NCI-H226 (cell line): Measurements from ENCODE around the gene H2BK1.

Experiments
- DNase-seq: peaks from one replicate; pipeline ENCODE4 v3.0.0-alpha.2; 2015

H2BK1 gene

DNA sequence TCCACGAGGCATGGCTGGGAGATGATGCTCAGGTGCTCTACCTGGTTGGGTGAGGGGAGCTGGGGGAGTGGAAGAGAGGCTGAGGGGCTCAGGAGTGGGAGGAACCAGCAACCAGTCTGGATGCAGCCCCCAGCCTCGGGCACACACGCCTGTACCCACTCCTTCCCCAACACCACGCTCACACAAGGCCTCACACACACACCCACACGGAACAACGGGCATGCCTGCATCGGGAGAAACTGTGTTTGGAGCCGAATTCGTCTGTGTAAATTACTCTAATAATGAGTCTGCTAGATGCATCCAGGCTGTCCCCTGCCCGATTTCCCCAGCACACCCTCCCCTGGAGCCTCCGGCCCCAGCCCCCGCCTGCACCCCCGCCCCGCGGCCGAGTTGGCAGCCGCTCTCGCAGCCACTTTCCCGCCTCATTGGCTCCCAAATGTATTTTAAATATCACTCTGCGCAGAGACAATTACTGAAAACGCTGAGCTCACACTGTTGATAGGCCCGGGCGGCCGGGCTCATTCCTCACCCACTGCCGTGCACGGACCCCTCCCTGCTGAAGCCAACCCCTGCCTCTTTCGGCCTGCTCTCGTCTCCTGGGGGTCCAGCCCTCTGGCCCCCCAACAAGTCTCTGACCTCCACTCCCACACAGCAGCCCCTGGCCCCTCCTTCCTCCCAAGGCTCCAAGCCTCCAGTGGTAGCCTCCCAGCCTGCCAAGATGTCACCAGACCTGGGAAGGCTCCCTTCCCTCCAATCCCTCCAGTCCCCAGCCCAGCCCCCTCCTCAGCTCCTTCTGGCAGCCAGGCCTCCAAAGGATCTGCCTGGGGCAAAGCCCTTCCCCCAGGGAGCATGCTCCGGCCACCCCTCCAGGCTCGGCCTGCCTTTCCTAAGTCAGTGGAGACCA is 11.1 kb downstream of the H2BK1 start:
- DNase-seq = no peak

DNA sequence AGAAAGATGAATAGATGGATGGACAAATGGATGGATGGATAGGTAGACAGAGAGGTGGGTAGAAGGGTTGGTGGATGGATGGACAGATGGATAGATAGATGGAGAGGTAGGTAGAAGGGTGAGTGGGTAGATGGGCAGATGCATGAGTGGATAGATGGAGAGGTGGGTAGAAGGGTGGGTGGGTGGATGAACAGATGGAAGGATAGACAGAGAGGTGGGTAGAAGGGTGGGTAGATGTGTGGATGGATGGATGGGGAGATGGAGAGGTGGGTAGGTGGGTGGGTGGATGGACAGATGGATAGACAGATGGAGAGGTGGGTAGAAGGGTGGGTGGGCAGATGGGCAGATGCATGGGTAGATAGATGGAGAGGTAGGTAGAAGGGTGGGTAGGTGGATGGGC is 12.4 kb downstream of the H2BK1 start:
- no peak for DNase-seq

DNA sequence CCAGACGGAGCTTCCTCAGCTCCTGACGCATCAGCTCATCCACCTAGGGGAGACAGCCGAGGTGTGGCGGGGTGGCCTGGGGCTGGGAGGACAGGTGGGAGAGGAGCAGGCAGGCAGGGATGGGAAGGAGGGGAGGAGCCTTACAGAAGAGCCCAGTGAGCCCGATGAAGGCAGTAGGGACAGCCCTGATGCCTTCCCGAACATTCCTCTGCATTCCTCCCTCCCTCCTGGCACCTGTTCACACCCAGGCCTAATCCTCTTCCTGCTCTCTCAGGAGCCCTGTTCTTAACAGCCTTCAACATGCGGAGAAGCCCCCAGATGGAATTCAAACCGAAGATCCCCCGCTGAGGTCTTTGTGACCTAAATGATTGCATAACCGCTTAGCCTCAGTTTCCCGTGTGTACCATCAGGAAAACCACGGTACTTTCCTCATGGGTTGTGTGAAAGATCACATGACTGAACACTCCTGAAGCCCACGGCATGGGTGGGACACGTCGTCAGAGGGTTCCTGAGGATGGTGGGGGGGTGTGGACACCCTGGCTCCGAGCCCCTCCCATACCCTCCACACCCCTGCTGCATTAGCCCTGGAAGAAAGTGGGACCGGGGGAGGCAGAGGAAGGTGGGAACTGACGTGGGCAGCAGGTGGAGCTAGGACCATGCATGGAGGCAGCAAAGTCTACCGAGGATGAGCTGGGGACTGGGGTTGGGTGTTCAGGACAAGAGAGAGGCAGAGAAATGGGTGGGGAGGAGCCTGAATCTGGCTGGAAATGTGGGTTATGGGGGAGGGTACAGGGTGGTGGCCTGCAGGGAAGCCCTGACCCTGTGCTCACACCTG is 14.5 kb downstream of the H2BK1 start:
- no peak for DNase-seq

DNA sequence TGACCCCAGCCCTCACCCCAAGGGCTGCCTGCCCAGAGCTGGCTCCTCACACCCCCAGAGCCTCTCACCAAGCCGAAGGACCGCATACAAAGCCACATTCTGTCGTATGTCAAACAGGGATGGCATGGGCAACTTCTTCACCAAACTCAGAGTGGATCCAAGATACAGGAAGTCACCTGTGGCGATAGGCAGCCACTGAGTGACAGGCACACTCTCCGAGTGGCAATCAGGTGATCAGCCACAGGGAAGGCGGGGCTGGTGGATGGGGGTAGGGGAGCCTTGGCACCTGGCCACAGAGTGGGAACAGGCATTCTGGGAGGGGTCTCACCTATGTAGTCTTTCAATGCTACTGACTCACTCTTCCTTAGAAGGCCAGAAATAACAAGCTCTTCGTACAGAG is 16.1 kb downstream of the H2BK1 start:
- DNase-seq = no peak

DNA sequence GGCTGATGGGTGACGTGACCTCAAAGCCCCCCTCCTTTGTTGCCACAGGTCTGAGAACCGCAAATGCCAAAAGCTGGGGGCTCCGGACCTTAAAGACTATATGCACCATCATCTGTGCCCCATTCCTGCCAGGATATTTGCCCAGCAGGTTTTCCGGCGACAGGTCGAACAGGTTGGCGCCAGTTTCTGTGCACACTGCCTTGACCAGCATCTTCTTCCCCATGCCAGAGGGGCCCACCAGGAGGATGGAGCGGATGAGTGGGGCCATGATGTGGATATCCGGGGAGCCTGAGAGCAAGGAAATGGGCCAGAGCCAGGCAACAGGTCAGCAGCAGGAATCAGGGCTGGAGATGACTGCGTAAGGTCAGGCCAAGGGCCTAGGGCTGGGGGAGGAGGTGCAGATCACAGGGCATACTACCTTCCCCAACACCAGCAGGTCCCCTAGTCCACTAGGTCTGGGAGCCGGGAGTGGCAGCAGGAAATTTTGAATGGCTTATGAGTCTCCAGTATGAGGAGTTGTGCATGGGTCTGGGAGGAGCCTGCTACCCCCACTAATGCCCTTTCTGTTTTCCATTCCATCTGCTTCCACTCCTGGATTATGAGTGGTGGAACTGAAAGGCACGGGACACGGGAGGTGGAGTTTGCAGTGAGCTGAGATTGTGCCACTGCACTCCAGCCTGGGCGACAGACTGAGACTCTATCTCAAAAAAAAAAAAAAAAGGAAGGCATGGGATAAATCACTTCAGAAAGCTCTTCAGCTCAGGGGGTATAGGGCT is 16.9 kb downstream of the H2BK1 start:
- no peak for DNase-seq

DNA sequence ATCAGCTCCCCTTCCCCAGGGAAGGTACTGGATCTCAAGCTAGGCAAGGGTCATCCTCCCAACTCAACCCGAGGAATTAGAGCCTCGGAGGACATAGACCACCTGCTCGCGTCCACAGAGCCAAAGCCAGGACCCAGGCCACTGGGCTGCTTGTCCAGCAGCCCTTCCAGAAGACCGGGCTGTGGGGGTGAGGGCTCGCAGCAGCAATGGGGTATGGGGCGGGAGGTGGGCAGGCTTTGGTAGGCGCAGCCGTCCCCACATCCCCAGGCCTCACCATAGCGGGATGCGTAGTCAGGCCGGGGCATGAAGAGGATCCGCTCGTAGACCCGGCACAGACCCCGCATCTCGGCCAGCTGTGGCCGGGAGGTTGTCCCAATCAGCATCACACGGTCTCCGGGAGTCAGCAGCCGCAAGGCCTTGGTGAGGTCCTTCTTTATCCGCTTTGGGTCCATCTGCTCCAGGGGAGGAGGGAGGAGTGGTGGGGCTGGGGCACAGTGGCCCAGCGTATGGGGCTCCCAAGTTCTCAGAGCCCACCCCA is 18.2 kb downstream of the H2BK1 start:
- no peak for DNase-seq

DNA sequence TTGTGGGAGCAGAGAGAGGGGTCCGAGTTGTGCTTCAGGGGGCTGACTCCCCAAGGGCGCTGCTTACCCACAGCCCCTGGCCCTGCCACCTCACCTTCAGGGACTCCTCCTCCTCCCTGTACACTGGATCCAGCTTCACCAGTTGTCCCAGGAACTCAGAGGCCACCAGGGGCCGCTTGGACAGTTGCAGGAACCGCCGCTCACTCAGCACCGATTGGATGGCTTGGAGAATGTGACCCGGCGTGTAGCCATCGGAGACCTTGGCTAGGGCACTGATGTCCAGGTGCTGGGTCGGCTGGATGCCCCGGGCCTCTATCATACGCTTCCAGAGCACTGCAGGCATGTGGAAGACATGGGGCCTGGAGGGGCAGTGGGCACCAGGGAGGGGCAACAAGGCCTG is 18.7 kb downstream of the H2BK1 start:
- DNase-seq = no peak

DNA sequence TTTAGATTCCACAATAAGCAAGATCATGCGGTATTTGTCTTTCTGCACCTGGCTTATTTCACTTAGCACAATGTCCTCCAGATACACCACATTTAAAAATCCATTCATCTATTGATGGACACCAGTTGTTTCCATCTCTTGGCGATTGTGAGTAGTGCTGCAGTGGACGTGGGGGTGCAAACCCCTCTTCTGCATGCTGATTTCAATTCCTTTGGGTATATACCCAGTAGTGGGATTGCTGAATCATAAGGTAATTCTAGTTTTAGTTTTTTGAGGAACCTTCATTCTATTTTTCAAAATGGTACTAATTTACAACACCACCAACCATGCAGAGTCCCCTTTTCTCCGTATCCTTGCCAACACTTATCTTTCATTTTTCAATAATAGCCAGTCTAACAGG is 21.2 kb downstream of the H2BK1 start:
- DNase-seq = no peak

DNA sequence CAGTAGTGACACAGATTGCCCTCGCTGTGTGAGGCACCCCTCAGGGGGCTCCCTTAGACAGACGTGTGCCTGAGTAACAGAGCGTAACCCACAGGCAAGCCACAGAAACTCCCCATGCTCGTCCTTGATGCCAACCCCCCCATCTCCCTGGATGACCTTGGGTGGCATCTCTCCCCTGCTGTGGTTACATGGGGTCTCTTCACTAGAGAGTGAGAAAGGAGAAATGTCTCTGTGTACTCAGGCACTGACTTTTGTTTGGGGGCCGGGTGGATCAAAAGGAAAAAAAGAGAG is 22.1 kb downstream of the H2BK1 start:
- no peak for DNase-seq

DNA sequence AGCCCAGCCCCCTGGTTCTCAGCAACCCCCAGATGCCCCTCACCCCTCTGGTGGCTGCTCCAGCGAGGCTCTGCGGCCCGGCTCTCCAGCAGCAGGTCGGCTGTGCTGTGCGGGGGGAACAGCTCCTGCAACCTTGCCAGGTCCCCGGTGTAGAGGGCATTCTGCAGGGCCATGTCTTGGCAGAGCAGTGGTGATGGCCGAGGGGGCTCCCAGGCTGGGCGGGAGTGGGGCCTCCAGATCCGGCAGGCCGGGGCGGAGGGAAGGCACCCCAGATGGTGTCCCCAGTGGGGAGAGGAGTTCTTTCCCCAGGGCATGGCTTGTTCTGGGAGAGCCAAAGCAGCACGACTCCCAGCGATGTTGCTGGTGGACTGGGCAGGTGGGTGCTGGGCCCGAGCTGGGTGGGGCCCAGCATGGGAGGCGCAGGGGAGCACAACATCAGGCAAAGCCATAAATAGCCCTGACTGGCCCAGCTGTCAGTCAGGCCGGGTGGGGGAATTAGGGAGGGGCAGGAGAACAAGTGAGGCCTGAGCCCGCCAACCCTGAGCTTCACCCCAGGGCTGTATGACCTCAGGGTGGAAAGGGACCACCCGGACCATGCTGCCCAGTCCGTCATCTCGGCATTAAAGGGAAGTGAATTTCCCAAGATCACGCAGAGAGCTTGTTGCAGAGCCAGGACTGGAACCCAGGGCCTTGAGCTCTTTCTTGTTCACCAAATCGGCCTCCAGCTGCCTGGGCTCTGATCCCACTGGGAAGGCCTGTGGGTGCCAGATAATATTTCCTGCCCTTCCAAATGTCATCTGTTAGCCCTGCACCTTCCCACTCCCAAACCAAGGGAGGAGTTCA is 22.7 kb downstream of the H2BK1 start:
- no peak for DNase-seq

DNA sequence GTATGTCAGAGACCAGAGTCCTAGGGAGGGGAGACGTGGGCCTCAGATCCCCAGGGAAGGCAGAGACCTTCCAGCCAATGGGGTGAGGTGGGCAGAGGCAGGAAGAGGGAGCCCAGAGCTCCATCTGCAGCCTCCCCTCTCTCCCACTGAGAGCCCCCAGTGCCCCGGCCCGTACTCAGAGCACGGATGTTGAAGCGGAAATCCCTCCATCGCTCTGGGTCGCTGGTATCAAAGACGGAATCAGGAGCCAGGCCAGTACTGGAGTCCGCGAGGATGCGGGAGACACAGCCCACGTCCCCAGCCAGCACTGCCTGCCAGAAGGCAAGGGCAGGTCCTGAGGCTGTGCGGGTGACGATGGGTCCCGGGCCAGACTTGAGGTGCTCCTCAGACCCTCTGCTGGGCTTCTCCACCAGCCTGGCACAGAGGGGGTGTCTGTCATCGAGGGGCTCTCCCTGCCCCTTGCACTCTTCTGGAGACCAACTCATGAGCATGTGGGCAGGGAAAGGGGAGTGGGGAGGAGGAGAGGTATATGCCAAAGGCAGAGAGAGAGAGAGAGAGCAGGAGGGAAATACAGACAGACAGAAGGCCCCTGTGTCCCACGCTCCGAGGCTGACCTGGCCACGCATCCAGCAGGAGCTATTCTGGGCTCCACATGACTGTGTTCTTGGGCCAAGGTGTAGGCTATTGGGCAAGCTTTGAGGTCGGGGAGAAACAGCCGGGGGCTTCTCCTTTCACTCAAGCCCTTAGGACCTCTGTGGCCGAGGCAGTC is 23.5 kb downstream of the H2BK1 start, which contains the start of gene ASB10:
Gene ASB10, minus strand, starts transcription at position 611 of the 769 bp plus-strand sequence. Its CDS starts 120 bp downstream, at position 491.
- no peak for DNase-seq

DNA sequence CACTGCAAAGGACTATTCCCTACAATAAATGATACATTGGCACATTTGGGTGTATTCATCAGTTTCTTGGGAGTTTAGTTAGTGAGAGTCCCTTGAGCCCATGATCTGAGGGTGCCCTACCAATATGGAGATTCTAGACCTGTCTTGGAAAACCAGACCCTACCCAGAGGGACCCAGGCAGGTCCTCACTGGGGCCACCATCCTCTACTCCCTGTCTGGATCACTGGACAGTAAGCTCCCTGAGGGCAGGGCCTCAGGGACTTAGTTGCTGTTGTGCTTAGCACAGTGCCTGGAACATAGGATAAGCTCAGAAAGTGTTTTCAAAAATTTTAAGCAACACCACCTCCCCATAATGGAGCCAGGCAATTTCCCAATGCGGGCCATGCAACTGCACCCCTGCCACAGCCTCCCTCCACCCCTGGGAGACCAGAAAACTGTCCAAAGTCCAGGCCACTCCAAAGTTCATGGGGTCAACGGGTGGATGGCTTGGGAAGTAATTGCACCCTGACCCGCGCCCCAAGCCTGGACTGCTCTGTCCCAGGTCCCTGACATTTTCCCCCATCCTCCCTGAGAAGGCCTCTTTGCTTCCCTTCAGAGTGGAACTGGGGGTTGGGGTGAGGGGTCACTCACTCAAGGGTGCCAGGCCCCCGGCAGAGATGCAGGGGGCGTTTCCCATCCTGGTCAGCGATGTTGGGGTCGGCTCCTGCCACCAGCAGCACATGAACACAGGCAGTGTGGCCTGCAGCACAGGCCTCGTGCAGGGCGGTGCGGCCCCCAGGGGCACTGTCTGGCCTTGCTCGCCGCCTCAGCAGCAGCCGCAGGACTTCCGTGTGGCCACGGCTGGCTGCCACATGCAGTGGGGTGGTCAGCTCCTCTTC is 24.3 kb downstream of the H2BK1 start:
- no peak for DNase-seq

DNA sequence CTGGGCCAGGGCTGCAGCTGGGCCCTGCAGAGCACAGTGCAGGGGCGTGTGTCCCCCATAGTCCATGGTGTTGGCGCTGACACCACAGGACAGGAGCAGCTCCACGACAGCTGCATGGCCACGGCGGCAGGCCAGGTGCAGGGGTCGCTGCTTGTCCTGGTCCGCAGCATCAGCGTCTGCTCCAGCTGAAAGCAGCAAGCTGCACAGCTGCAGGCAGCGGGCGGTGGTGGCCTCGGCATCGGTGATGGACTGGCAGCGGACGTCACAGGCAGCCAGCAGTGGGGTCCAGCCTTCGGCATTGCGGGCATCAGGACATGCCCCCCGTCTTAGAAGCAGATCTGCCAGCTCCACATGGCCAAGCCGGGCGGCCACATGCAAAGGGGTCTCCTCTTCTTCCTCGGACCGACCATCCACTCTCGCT is 29.3 kb downstream of the H2BK1 start:
- DNase-seq = no peak

DNA sequence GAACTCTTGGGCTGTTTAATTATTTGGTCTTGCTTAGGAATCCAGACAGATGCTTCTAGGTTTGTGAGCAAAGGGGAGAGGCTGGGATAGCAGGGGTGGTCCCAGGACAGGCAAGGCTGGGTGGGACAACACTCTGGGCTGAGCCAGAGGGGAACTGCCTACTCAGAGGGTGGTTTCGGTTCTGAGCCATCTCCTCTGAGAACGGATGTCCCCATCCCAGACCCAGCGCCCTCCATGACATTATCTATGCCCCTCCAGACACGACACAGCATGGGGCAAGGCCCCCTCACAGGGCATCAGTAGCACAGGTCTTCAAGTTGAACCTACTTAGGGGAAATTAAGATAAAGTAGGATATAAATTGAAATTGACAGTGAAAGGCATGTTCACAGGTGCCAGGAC is 30.3 kb downstream of the H2BK1 start:
- no peak for DNase-seq

DNA sequence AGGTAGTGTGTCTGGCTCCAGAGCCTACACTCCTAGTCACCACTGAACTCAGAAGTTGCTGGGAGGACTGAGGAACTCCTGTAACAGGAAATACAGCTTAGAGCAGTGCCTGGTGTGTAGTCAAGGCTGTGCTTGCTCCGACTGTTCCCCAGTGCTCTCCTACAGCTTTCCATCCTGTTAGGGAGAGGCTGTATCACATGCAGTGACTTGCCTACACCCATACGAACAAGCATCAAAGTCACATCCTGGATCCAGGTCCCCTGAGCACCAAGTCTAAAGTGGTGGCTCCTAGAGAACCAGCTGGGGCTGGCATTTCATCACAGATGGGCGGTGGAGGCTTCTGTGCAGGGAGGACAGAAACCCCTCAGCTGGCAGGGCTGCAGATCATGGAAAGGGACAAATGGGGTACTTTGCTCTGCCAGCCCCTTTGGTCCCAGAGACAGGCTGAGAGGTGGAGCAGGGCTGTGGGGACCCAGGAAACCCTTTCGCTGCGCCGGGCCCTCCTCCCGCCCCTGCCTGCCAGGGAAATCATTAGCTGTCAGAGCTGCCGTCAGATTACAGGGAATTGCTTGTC is 30.9 kb downstream of the H2BK1 start:
- DNase-seq = no peak

DNA sequence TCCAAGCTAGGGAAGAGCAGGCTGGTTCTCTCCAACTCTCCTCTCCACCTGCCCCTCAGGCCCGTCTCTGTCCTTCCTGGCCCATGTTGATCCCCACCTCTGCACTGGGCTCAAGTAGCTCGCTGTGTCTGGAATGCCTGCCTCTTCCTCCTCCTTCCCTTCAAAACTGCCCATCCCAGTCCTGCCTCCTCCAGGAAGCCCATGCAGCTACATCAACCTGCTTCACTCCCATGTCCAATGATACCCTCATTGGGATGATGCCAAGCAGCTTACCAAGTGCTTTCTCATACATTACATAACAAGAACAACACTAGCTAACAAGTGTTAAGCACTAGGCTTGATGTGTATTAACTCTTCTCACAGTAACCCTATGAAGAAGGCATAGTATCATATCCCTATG is 31.5 kb downstream of the H2BK1 start:
- DNase-seq = no peak

DNA sequence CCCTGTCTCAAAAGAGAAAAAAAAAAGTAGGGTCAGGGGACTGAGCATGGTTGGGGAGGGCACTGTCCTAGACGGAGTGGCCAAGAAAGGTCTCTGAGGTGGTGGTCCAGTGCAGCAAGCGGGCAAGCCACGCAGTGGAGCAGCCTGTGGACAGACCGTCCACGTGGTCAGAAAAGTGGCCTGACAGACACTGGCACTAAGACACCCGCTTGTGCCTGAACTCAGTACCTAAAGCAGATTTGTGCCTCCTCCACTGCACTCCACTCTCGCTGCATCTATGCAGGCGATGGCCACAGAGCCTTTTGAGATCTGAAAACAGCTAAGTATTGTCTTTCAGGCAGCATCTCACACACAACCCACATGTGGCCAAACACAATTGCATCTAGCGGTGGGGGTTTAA is 32.1 kb downstream of the H2BK1 start:
- no peak for DNase-seq

DNA sequence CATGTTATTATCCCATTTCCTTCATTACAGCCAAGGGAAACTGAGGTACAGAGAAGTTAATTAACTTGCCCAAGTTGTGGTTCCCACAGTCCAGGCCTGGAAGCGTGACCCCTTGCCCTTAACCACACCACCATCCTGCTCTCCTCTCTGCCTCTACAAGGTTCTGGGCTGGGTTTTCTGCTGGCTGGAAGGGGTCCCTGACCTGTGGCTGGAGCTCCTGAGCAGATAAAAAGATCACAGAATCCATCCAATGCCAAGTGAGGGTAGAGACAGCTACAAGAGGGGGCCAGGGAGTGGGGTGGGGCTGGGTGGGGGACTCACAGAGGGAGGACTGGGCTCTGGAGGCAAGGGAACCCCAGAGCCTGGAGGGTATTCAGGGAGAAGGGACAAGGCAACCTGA is 33.0 kb downstream of the H2BK1 start:
- no peak for DNase-seq

DNA sequence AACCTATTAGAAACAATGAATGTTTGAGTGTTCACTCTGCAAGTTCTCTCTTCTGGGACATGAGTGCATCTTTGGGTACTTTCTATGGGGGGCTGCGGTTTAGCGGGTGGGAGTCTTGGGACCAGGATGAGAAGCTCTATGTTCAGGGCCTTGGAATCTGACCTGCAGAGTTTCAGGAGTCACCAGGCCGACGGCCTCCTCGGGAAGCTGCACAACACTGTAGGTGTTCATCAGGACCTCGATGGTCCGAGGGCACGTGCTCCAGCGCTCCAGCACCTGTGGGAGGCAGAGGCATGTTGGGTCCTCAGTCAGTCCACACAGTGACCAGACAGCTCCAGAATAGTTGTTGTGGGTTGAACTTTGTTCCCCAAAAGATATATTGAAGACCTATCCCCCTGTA is 33.9 kb downstream of the H2BK1 start:
- DNase-seq = no peak

DNA sequence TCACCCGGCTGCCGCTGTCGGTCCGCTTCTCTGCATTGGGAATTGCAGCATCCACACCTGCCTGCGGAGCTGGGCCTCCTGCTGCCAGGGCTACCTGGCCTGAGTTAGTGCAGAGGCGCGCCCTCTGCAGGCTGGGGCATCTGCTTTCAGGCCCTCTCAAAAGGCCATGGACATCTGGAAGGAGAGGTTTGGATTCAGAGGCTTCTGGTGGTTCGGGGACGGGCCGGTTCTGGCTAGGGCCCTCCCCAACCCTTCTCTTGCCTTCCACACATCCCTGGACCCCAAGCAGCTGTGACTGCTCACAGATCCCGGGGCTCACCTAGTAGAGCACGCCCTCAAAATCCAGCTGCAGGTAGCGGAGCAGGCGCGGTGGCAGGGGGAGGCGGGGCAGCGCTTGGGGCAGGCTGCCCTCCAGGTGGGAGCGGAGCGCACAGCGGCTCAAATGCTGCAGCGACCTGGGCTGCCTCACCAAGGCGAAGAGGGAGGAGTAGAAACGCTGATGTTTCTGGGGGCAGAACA is 34.4 kb downstream of the H2BK1 start:
- DNase-seq = no peak
